ENCODE measurements around the gene ADD3. TPM values are rescaled to one million over a fixed set of nuclear protein-coding genes. Genes with fewer than 3 reads are reported as not detected.

Gene ADD3
- total RNA-seq, 4 donors from 2014 or later: 236 to 545 (median 314) TPM

- Histone ChIP-seq H3K27me3 (no peaks in the 10 kb centered on the region), H3K9me3 (no peaks in the 10 kb centered on the region), H3K27ac (no peak overlapping the region), H3K36me3 (no peaks in the 10 kb centered on the region), H3K4me3 (no peak overlapping the region), H3K4me1 (no peaks in the 10 kb centered on the region)
- DNase-seq: no peak
- TF ChIP-seq, protein P1, sequence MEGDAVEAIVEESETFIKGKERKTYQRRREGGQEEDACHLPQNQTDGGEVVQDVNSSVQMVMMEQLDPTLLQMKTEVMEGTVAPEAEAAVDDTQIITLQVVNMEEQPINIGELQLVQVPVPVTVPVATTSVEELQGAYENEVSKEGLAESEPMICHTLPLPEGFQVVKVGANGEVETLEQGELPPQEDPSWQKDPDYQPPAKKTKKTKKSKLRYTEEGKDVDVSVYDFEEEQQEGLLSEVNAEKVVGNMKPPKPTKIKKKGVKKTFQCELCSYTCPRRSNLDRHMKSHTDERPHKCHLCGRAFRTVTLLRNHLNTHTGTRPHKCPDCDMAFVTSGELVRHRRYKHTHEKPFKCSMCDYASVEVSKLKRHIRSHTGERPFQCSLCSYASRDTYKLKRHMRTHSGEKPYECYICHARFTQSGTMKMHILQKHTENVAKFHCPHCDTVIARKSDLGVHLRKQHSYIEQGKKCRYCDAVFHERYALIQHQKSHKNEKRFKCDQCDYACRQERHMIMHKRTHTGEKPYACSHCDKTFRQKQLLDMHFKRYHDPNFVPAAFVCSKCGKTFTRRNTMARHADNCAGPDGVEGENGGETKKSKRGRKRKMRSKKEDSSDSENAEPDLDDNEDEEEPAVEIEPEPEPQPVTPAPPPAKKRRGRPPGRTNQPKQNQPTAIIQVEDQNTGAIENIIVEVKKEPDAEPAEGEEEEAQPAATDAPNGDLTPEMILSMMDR (IDR thresholded peaks at IDR 0.05): no peak
- TF ChIP-seq POLR2A (IDR thresholded peaks at IDR 0.05): no peak
Observed at GRCh38 chr10:110094786-110095185, 87.0 kb downstream of the ADD3 start.

- no peak for DNase-seq
- Histone ChIP-seq H3K36me3 (peaks cover 0 to 23% (median 0%) of the 10 kb centered on the region in 3 donors), H3K4me1 (no peaks in the 10 kb centered on the region), H3K4me3 (no peak overlapping the region), H3K9me3 (no peaks in the 10 kb centered on the region), H3K27ac (no peak overlapping the region), H3K27me3 (no peaks in the 10 kb centered on the region)
- TF ChIP-seq, protein P1 (IDR thresholded peaks at IDR 0.05): no peak
Observed at GRCh38 chr10:110101464-110102144, 93.8 kb downstream of the ADD3 start.

- no peak for DNase-seq
- TF ChIP-seq, protein P1 (IDR thresholded peaks at IDR 0.05): no peak
- TF ChIP-seq POLR2A (IDR thresholded peaks at IDR 0.05): no peak
- Histone ChIP-seq H3K27me3 (no peaks in the 10 kb centered on the region), H3K36me3 (peaks cover 0 to 23% (median 0%) of the 10 kb centered on the region in 3 donors), H3K4me1 (no peaks in the 10 kb centered on the region), H3K9me3 (no peaks in the 10 kb centered on the region), H3K27ac (no peak overlapping the region), H3K4me3 (no peak overlapping the region)
Observed at GRCh38 chr10:110103921-110104461, 96.2 kb downstream of the ADD3 start.

DNA sequence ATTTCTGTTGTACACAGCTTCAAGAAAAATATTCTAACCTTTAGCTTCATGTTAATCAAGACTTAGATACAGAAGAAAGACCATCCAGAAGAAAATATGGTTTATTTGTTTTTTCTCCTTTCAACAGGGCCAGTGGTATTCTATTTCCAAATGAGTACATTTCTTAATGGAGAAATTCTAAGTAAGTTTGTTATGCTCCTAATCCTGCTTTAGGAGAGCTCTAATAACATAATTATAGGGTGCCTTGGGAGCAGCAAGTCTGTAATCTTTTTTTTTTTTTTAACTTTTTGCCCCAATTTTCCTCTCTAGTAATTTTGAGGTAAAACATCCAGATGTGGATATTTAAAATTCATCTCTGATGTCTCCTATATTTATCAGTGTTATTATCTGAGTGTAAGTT is 98.1 kb downstream of the ADD3 start:
- Histone ChIP-seq H3K4me3 (no peak overlapping the region), H3K9me3 (no peaks in the 10 kb centered on the region), H3K4me1 (no peaks in the 10 kb centered on the region), H3K36me3 (peaks cover 0 to 20% (median 0%) of the 10 kb centered on the region in 3 donors), H3K27ac (no peak overlapping the region), H3K27me3 (no peaks in the 10 kb centered on the region)
- TF ChIP-seq POLR2A (IDR thresholded peaks at IDR 0.05): no peak
- TF ChIP-seq, protein P1 (IDR thresholded peaks at IDR 0.05): no peak
- no peak for DNase-seq

DNA sequence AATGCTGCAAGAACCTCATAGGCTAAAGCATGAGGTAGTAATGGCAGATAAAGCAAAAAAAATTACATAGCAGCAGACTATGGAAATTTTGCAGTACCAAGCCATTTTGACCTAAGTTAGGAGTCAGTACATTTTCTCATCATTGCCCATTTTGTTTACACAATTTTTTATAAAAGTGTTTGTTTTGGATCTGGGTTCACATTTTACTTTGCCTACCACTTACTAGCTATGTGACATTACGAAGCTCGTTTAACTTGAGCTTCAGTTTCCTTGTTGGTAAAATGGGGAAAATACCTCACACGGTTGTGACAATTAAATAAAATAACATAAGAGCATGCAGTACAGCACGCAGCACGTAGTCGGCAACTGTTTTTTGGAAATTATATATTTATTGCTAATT is 99.6 kb downstream of the ADD3 start:
- DNase-seq: no peak
- Histone ChIP-seq H3K4me3 (no peak overlapping the region), H3K27me3 (no peaks in the 10 kb centered on the region), H3K36me3 (peaks cover 0 to 16% (median 0%) of the 10 kb centered on the region in 3 donors), H3K9me3 (no peaks in the 10 kb centered on the region), H3K4me1 (no peaks in the 10 kb centered on the region), H3K27ac (no peak overlapping the region)
- no peak for TF ChIP-seq POLR2A (IDR thresholded peaks at IDR 0.05)
- TF ChIP-seq, protein P1 (IDR thresholded peaks at IDR 0.05): no peak

All from Peyer's patch (tissue), 4 donors.